ENCODE data around the gene TGM2. TPM values are rescaled to one million over a fixed set of nuclear protein-coding genes. Genes with fewer than 3 reads are reported as not detected.

Gene TGM2
- polyA plus RNA-seq, 1 donor from 2014 or later, result 7.1 TPM

DNA sequence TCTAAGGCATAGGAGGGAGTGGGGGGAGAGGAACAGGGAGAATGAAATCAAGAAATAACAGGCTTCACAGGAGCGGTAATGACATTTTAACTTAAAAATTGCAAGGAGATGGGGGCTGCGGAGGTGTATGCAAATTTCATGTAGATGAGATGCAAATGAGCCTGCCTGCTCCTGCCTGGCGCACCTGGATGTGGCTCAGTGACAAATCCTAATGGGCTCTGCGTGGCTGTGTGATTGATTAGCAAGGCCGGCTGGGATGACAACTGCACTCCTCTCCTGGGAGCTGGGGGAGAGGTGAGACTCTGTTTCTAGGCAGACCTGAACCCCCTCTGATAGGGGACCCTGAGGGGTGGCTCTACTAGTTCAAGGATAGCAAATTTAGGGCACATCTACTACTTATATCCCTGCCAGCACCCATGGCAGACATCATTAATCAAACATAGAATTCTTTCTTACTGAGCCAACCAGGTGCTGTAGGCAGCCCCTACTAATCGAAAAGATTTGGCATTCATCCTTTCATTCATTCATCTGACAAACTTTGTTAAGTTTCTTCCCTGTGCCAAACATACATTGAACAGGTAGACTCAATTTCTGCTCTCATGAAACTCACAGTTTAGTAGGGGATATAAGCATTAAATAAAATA, 38.4 kb upstream of the TGM2 start:
- H3K27me3 Mint-ChIP-seq, result peaks cover 6% of the 10 kb centered on the region
- no peaks in the 10 kb centered on the region for H3K9me3 Mint-ChIP-seq
- H3K4me1 Mint-ChIP-seq, result peaks cover 0 to under 1% (median 0%) of the 10 kb centered on the region in 3 donors
- H3K4me3 Mint-ChIP-seq, result no peak overlapping the region
- no peaks in the 10 kb centered on the region for H3K36me3 Mint-ChIP-seq
- H3K27ac Mint-ChIP-seq, result no peak overlapping the region

- Mint-ChIP-seq H3K4me1 (no peaks in the 10 kb centered on the region), H3K9me3 (no peaks in the 10 kb centered on the region)
Observed at GRCh38 chr20:38202982-38203293, 37.9 kb upstream of the TGM2 start.

DNA sequence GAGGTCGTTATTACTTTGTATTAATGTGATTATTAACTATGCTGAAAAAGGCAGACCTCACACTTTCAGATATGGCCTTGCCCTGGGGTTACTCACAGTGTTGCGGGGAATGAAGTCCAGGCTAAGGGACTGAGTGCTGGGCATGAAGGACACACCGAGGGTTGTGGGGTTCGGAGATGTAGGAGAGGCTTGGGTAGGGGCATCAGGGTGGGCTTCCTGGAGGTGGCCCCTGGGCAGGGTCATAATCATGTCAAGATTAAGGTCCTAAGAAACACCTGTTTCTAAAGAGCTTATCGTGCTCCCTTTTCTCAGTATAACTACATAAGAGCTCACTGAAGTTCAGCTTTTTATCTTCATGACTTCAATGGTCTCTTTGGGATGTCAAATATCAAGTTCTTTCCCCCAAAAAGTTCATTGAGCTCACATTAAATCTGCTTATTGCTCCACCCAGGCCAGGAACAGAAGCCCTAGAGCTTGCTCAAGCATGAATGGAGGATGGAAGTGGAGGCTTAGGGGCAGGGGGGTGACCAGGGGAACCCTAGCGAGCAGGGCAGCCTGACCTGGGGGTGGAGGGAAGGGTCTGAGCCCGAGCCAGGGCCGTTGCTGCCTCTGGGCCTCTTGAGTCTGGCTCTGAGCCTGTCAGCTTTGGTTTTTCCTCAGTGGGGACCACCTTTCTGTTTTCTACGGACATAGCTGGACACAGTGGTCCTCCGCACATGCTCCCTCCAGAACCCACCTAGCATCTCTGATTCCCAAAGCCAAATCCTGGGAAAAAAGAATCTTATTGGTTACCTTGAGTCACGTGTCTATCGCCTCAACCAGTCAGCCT, 37.3 kb upstream of the TGM2 start:
- Mint-ChIP-seq H3K36me3 (no peaks in the 10 kb centered on the region), H3K27ac (no peak overlapping the region), H3K27me3 (peaks cover 4% of the 10 kb centered on the region), H3K4me1 (peaks cover 0 to 2% (median under 1%) of the 10 kb centered on the region in 3 donors), H3K9me3 (no peaks in the 10 kb centered on the region), H3K4me3 (no peak overlapping the region)

More at GRCh38 chr20:38202982-38203293, 37.9 kb upstream of the TGM2 start:
- H3K27me3 Mint-ChIP-seq, result peaks cover 4% of the 10 kb centered on the region
- H3K4me3 Mint-ChIP-seq, result no peak overlapping the region
- no peak overlapping the region for H3K27ac Mint-ChIP-seq
- no peaks in the 10 kb centered on the region for H3K36me3 Mint-ChIP-seq

GRCh38 chr20:38201356-38201755, 36.3 kb upstream of the TGM2 start:
- H3K27me3 Mint-ChIP-seq, result peaks cover 4% of the 10 kb centered on the region
- no peaks in the 10 kb centered on the region for H3K36me3 Mint-ChIP-seq
- peaks cover 5 to 9% (median 6%) of the 10 kb centered on the region in 3 donors for H3K4me1 Mint-ChIP-seq
- no peaks in the 10 kb centered on the region for H3K9me3 Mint-ChIP-seq
- H3K27ac Mint-ChIP-seq, result no peak overlapping the region
- H3K4me3 Mint-ChIP-seq, result no peak overlapping the region

DNA sequence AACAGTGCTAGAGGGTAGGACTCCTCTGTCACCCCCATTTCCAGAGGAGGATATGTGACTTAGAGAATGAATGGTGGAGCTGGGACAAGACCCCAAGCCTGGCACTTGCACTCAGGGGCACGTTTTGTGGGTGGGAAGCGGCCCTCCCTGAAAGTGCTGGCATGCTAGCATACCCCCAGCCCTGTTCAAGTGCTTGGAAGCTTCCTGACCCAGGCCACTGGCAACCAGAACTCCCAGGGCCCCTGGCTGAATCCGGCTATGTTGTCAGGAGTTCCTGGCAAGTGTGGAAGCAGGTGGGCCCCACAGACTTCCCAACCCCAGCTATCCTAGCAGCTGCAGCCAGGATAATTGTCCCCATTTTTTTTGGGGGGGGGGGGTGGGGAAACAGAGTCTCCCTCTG, 35.6 kb upstream of the TGM2 start:
- H3K9me3 Mint-ChIP-seq, result no peaks in the 10 kb centered on the region
- no peaks in the 10 kb centered on the region for H3K36me3 Mint-ChIP-seq
- peaks cover 5 to 9% (median 6%) of the 10 kb centered on the region in 3 donors for H3K4me1 Mint-ChIP-seq
- H3K27me3 Mint-ChIP-seq, result peaks cover 7% of the 10 kb centered on the region
- H3K4me3 Mint-ChIP-seq, result no peak overlapping the region
- no peak overlapping the region for H3K27ac Mint-ChIP-seq

DNA sequence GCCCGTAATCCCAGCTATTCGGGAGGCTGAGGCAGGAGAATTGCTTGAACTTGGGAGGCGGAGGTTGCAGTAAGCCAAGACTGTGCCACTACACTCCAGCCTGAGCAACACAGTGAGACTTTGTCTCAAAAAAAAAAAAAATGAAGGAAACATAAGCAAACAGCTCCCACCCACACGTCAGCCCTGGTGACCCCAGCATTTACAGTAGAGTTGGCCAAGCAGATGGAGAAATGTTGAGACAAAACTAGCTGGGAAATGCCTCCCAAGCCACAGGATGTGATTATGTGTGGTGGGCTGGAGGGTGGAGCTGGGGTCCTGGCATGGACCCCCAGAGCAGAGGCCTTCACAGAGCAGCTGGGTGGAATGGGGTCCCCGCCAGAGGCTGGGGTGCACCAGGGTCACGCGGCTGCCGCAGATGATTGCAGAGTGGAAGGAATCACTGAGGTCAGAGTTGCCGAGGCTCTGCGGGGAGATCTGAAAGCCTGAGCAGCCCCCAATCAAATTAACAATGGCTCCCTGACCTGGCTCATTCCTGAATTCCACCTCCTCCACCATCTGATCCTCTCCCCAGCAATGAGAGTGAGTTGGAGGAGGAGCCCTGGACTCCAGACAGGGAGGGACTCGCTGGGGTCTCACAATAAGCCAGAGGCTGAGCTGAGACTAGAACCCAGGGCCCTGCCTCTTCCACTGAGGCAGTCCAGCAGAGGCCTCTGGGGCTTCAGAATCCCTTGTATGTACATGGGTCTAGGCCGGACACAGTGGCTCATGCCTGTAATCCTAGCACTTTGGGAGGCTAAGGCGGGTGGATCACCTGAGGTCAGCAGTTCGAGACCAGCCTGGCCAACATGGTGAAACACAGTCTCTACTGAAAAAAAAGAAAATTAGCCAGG, 34.7 kb upstream of the TGM2 start:
- peak overlapping the region in 1 of 4 donors; percentile 33 for H3K4me3 Mint-ChIP-seq
- H3K36me3 Mint-ChIP-seq, result no peaks in the 10 kb centered on the region
- peaks cover 5 to 9% (median 6%) of the 10 kb centered on the region in 3 donors for H3K4me1 Mint-ChIP-seq
- H3K27me3 Mint-ChIP-seq, result peaks cover 7% of the 10 kb centered on the region
- no peak overlapping the region for H3K27ac Mint-ChIP-seq
- H3K9me3 Mint-ChIP-seq, result no peaks in the 10 kb centered on the region

GRCh38 chr20:38198238-38198861, 33.3 kb upstream of the TGM2 start:
- H3K9me3 Mint-ChIP-seq, result no peaks in the 10 kb centered on the region
- H3K4me3 Mint-ChIP-seq, result no peak overlapping the region
- peaks cover 6% of the 10 kb centered on the region for H3K27me3 Mint-ChIP-seq
- H3K27ac Mint-ChIP-seq, result peak overlapping the region in 1 of 3 donors; percentile 6
- H3K4me1 Mint-ChIP-seq, result peaks cover 5 to 9% (median 6%) of the 10 kb centered on the region in 3 donors
- H3K36me3 Mint-ChIP-seq, result no peaks in the 10 kb centered on the region

DNA sequence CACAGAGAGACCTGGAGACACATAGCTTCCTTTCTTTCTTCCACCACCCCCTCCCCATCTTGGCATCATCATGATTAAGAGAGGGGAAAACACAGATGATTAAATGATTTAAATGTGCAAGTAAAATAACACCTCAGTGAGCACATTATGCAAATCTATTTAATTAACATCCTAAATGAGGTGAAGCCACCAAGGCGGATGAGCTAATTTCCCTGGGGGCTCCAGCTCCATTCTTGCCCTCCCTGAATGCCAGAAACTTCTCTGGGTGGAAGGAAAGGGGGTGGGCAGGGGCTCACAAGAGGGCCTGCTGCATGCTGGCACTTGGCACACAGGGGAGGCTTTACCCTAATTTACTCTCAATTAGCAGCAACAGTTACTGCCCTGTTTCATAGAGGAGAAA, 32.5 kb upstream of the TGM2 start:
- H3K4me1 Mint-ChIP-seq, result peaks cover 5 to 9% (median 6%) of the 10 kb centered on the region in 3 donors
- no peak overlapping the region for H3K27ac Mint-ChIP-seq
- no peaks in the 10 kb centered on the region for H3K36me3 Mint-ChIP-seq
- peak overlapping the region in 1 of 4 donors; percentile 48 for H3K4me3 Mint-ChIP-seq
- H3K9me3 Mint-ChIP-seq, result no peaks in the 10 kb centered on the region
- peaks cover 4% of the 10 kb centered on the region for H3K27me3 Mint-ChIP-seq

GRCh38 chr20:38197217-38197616, 32.1 kb upstream of the TGM2 start:
- Mint-ChIP-seq H3K9me3 (no peaks in the 10 kb centered on the region), H3K27ac (no peak overlapping the region), H3K36me3 (no peaks in the 10 kb centered on the region), H3K4me3 (peak overlapping the region in 1 of 4 donors; percentile 48), H3K27me3 (peaks cover 4% of the 10 kb centered on the region), H3K4me1 (peaks cover 5 to 9% (median 6%) of the 10 kb centered on the region in 3 donors)

GRCh38 chr20:38196592-38196991, 31.5 kb upstream of the TGM2 start:
- no peak overlapping the region for H3K4me3 Mint-ChIP-seq
- H3K27ac Mint-ChIP-seq, result no peak overlapping the region
- H3K36me3 Mint-ChIP-seq, result no peaks in the 10 kb centered on the region
- peaks cover 5 to 9% (median 6%) of the 10 kb centered on the region in 3 donors for H3K4me1 Mint-ChIP-seq
- no peaks in the 10 kb centered on the region for H3K9me3 Mint-ChIP-seq
- peaks cover 6% of the 10 kb centered on the region for H3K27me3 Mint-ChIP-seq

DNA sequence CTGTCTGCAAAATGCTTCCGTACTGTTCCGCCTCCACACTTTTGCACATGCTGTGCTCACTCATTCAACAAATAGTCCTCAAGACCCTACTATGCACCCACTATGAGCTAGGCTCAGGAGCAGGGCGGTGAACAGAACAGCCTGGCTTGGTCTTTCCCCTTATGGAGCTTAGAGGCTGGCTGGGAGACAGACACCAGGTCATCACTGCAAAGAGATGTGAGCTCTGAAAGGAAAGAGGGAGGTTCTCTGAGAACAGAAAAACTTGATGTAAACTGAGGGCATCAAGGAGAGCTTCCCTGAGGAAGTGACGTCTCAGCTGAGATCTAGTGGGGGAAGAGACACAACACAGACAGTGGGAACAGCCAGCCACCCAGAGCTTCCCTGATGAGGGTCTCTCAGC, 31.0 kb upstream of the TGM2 start:
- no peak overlapping the region for H3K4me3 Mint-ChIP-seq
- H3K27ac Mint-ChIP-seq, result no peak overlapping the region
- H3K4me1 Mint-ChIP-seq, result peaks cover 5 to 9% (median 6%) of the 10 kb centered on the region in 3 donors

DNA sequence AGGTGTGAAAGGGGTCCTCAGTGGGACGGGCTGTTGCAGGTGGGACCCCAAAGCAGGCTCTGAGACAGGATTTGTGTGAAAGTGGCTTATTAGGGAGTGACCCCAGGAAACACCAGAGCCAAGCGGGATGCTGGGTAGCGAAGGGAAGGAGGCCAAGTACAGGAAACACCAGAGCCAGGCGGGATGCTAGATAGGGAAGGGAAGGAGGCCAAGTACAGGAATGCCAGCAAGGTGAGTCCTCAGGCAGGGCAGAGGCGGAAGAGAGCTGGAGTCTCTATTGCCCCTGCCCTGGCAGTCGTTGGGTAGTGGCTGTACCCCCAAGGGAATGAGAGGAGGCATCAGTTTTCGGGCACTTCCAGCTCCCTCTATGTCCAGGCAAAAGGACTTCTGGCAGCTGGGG, 30.5 kb upstream of the TGM2 start:
- Mint-ChIP-seq H3K36me3 (no peaks in the 10 kb centered on the region), H3K9me3 (no peaks in the 10 kb centered on the region), H3K27ac (no peak overlapping the region), H3K27me3 (peaks cover 9% of the 10 kb centered on the region), H3K4me3 (no peak overlapping the region), H3K4me1 (peaks cover 5 to 9% (median 6%) of the 10 kb centered on the region in 3 donors)

More for the DNA sequence above, 31.0 kb upstream of the TGM2 start:
- Mint-ChIP-seq H3K9me3 (no peaks in the 10 kb centered on the region), H3K27me3 (peaks cover 9% of the 10 kb centered on the region), H3K36me3 (no peaks in the 10 kb centered on the region)

GRCh38 chr20:38194971-38195504, 30.0 kb upstream of the TGM2 start:
- H3K4me3 Mint-ChIP-seq, result no peak overlapping the region
- no peak overlapping the region for H3K27ac Mint-ChIP-seq
- H3K36me3 Mint-ChIP-seq, result peaks cover 1% of the 10 kb centered on the region

DNA sequence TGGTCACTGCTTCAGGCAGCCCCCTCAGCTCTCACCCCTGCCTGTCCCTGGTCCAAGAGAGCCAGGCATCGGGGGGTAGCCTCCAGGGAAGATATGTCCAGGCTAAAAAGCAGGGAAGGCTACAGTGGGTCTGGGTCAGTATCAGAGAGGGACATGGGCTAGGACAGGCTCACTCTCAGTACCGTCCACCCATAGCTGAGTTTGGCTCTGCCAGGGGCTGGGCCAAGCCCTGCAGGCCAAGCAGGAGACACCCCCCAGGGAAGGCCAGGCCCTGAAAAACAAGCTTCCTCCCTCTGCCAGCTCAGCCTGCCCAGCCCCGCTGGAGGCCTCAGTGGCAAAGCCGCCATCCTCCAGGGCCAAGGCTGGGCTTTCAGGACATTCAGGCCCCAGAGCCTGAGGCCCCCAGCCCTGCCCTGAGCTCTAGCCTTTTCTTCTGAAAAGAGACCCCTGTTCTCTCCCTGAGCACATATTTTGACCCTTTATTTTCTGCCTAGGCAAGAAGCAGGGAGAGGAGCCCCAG, 28.6 kb upstream of the TGM2 start:
- no peak overlapping the region for H3K27ac Mint-ChIP-seq
- H3K36me3 Mint-ChIP-seq, result peaks cover 2% of the 10 kb centered on the region
- H3K4me1 Mint-ChIP-seq, result peaks cover 5 to 9% (median 6%) of the 10 kb centered on the region in 3 donors
- no peak overlapping the region for H3K4me3 Mint-ChIP-seq
- H3K27me3 Mint-ChIP-seq, result peaks cover 9% of the 10 kb centered on the region
- H3K9me3 Mint-ChIP-seq, result no peaks in the 10 kb centered on the region

More at GRCh38 chr20:38194971-38195504, 30.0 kb upstream of the TGM2 start:
- Mint-ChIP-seq H3K9me3 (no peaks in the 10 kb centered on the region), H3K27me3 (peaks cover 9% of the 10 kb centered on the region), H3K4me1 (peaks cover 5 to 9% (median 6%) of the 10 kb centered on the region in 3 donors)
